MM.1S (cell line): ENCODE measurements around the gene CA12.

Source experiments
- DNase-seq: peaks from one replicate; pipeline ENCODE4 v3.0.0-alpha.2; 2015
- H2AFZ ChIP-seq: fragments of 300-600 bp; sonication (generic); 2 replicates; pipeline ENCODE4 v1.6.0; 2016; ENCODE audit warnings: antibody characterized with exemption, low read length
- H3F3A ChIP-seq: fragments of 300-600 bp; sonication (generic); 2 replicates; pipeline ENCODE4 v1.6.1; 2016; ENCODE audit warnings: mild to moderate bottlenecking, antibody characterized with exemption, low read length, moderate library complexity, mixed read lengths; ENCODE audit not compliant: insufficient read depth
- H3K27ac ChIP-seq: fragments of 300-600 bp; sonication (generic); 2 replicates; pipeline ENCODE4 v1.5.1; 2016; ENCODE audit warnings: mild to moderate bottlenecking, low read length
- H3K27me3 ChIP-seq: fragments of 300-600 bp; sonication (generic); replicated peaks from 2 replicates; pipeline ENCODE4 v1.6.0; 2016; ENCODE audit warnings: low read length; ENCODE audit not compliant: insufficient read depth
- H3K36me3 ChIP-seq: fragments of 300-600 bp; sonication (generic); replicated peaks from 2 replicates; pipeline ENCODE4 v1.6.1; 2016; ENCODE audit warnings: mild to moderate bottlenecking, low read length, mixed read lengths; ENCODE audit not compliant: insufficient read depth
- H3K4me1 ChIP-seq: fragments of 300-600 bp; sonication (generic); 2 replicates; pipeline ENCODE4 v1.6.1; 2016; ENCODE audit warnings: low read length, mixed read lengths
- H3K4me2 ChIP-seq: fragments of 300-600 bp; sonication (generic); 2 replicates; pipeline ENCODE4 v1.6.0; 2016; ENCODE audit warnings: low read depth, low read length
- H3K4me3 ChIP-seq: fragments of 300-600 bp; sonication (generic); 2 replicates; pipeline ENCODE4 v1.5.1; 2016; ENCODE audit warnings: low read length, mixed read lengths
- H3K79me2 ChIP-seq: fragments of 300-600 bp; sonication (generic); 2 replicates; pipeline ENCODE4 v1.6.1; 2016; ENCODE audit warnings: mixed run types, low read length, mixed read lengths
- H3K9ac ChIP-seq: fragments of 300-600 bp; sonication (generic); 2 replicates; pipeline ENCODE4 v1.6.1; 2016; ENCODE audit warnings: low read length, mixed read lengths
- H3K9me2 ChIP-seq: fragments of 300-600 bp; sonication (generic); replicated peaks from 2 replicates; pipeline ENCODE4 v1.6.1; 2016; ENCODE audit warnings: mild to moderate bottlenecking, low read length, mixed read lengths; ENCODE audit not compliant: insufficient read depth
- H3K9me3 ChIP-seq: fragments of 300-600 bp; sonication (generic); replicated peaks from 2 replicates; pipeline ENCODE4 v1.6.1; 2016; ENCODE audit warnings: mild to moderate bottlenecking, low read length, mixed read lengths; ENCODE audit not compliant: insufficient read depth
- H4K20me1 ChIP-seq: fragments of 300-600 bp; sonication (generic); 2 replicates; pipeline ENCODE4 v1.6.1; 2016; ENCODE audit warnings: mild to moderate bottlenecking, low read length, moderate library complexity, mixed read lengths; ENCODE audit not compliant: insufficient read depth
- CTCF ChIP-seq: fragments of 300-600 bp; sonication (generic); IDR thresholded peaks from 2 replicates; pipeline ENCODE4 v1.5.1; 2016; ENCODE audit warnings: antibody characterized with exemption, low read length, mixed read lengths
- EZH2 ChIP-seq: fragments of 300-600 bp; sonication (generic); optimal IDR thresholded peaks from 2 replicates; pipeline ENCODE3; 2017; ENCODE audit warnings: low read depth, mild to moderate bottlenecking, antibody characterized with exemption, low read length, mixed read lengths
- EZH2phosphoT487 ChIP-seq: fragments of 300-600 bp; sonication (generic); IDR thresholded peaks from 2 replicates; pipeline ENCODE4 v1.6.1; 2018; ENCODE audit warnings: antibody characterized with exemption, low read length

CA12 gene

DNA sequence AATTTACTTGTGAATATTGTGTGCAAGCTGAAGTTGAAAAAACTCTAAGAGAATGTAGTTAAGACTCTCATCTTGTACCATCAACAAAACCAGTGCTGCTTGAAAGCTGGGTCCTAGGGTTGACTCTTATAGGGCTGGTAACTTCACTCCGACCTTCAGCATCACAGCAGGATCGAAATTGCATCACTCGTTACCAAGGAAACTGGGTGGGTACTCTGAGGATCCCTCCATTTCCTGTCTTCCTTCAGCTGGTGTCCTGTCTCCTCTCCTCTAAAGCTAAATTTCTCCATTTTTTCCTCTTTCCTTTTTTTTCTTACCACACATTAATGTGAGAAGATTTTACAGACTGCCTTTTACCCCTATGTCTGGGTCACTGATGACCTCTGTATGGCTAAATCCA, 107.2 kb downstream of the CA12 start:
- no peak overlapping the region for H3K4me2 ChIP-seq
- H3K27me3 ChIP-seq: peaks cover 16% of the 10 kb centered on the region
- no peaks in the 10 kb centered on the region for H3K9me2 ChIP-seq
- no peaks in the 10 kb centered on the region for H3K36me3 ChIP-seq
- no peak overlapping the region for H3K27ac ChIP-seq
- no peak overlapping the region for H3K4me3 ChIP-seq
- no peak for DNase-seq
- H3F3A ChIP-seq: peaks cover 6% of the 10 kb centered on the region; the same call in 1 of the 2 replicates
- TF ChIP-seq EZH2 (no peak), CTCF (no peak), EZH2phosphoT487 (no peak)
- H3K79me2 ChIP-seq: no peaks in the 10 kb centered on the region
- no peak overlapping the region for H2AFZ ChIP-seq
- peaks cover 2% of the 10 kb centered on the region; the same call in 1 of the 2 replicates for H3K4me1 ChIP-seq
- no peaks in the 10 kb centered on the region for H4K20me1 ChIP-seq
- H3K9me3 ChIP-seq: no peaks in the 10 kb centered on the region
- no peak overlapping the region for H3K9ac ChIP-seq
